HL-60 (cell line): ENCODE measurements around the gene BCL2.
"Not testable (repeated sequence)": the region's sequence is repeated elsewhere in the genome, so short reads cannot be mapped to it uniquely, and the experiment has no call there.

ENCODE experiments used
- DNase-seq, 2 experiments: peaks; one replicate each; pipeline ENCODE4 v3.0.0-alpha.2; 2010 to 2020; ENCODE audit warnings: low read depth in 1 of 2, low spot score in 1 of 2
- H3K27ac ChIP-seq: fragments of 250-450 bp; sonication (Bioruptor Pico); replicated peaks from 2 replicates; pipeline ENCODE4 v1.5.1; 2020; ENCODE audit warnings: mild to moderate bottlenecking, moderate library complexity
- H3K27me3 ChIP-seq: fragments of 250-450 bp; sonication (Bioruptor Pico); 2 replicates; pipeline ENCODE4 v1.5.1; 2021; ENCODE audit warnings: mild to moderate bottlenecking, moderate library complexity; ENCODE audit not compliant: insufficient read depth, poor library complexity, severe bottlenecking
- H3K4me3 ChIP-seq: replicated peaks from 2 replicates; pipeline ENCODE4 v1.5.1; 2011; ENCODE audit warnings: mild to moderate bottlenecking, control low read depth, low read length; ENCODE audit not compliant: insufficient read depth
- CTCF ChIP-seq: IDR thresholded peaks from one replicate; pipeline ENCODE4 v1.5.1; 2011; ENCODE audit warnings: low read length, control low read depth, inconsistent platforms; ENCODE audit not compliant: insufficient read depth
- GABPA ChIP-seq: IDR thresholded peaks from 2 replicates; pipeline ENCODE4 v1.6.1; 2012; ENCODE audit warnings: low read depth
- POLR2AphosphoS5 ChIP-seq: IDR thresholded peaks from 2 replicates; pipeline ENCODE4 v1.6.1; 2012; ENCODE audit warnings: low read depth
- SPI1 ChIP-seq: IDR thresholded peaks from 2 replicates; pipeline ENCODE4 v1.6.1; 2012; ENCODE audit warnings: low read depth, mild to moderate bottlenecking, borderline replicate concordance
- TF ChIP-seq, protein P1 (sequence below): IDR thresholded peaks from 2 replicates; pipeline ENCODE4 v1.6.1; 2012; ENCODE audit warnings: low read depth; ENCODE audit not compliant: insufficient replicate concordance

The BCL2 gene

GRCh38 chr18:63203497-63203896, 116.1 kb downstream of the BCL2 start:
- Histone ChIP-seq H3K4me3 (no peak overlapping the region), H3K27ac (no peak overlapping the region), H3K27me3 (no peaks in the 10 kb centered on the region)
- DNase-seq = no peak
- TF ChIP-seq CTCF = no peak
- no peak for TF ChIP-seq POLR2AphosphoS5
- no peak for TF ChIP-seq GABPA
- TF ChIP-seq, protein P1, sequence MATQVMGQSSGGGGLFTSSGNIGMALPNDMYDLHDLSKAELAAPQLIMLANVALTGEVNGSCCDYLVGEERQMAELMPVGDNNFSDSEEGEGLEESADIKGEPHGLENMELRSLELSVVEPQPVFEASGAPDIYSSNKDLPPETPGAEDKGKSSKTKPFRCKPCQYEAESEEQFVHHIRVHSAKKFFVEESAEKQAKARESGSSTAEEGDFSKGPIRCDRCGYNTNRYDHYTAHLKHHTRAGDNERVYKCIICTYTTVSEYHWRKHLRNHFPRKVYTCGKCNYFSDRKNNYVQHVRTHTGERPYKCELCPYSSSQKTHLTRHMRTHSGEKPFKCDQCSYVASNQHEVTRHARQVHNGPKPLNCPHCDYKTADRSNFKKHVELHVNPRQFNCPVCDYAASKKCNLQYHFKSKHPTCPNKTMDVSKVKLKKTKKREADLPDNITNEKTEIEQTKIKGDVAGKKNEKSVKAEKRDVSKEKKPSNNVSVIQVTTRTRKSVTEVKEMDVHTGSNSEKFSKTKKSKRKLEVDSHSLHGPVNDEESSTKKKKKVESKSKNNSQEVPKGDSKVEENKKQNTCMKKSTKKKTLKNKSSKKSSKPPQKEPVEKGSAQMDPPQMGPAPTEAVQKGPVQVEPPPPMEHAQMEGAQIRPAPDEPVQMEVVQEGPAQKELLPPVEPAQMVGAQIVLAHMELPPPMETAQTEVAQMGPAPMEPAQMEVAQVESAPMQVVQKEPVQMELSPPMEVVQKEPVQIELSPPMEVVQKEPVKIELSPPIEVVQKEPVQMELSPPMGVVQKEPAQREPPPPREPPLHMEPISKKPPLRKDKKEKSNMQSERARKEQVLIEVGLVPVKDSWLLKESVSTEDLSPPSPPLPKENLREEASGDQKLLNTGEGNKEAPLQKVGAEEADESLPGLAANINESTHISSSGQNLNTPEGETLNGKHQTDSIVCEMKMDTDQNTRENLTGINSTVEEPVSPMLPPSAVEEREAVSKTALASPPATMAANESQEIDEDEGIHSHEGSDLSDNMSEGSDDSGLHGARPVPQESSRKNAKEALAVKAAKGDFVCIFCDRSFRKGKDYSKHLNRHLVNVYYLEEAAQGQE = no peak
- no peak for TF ChIP-seq SPI1

DNA sequence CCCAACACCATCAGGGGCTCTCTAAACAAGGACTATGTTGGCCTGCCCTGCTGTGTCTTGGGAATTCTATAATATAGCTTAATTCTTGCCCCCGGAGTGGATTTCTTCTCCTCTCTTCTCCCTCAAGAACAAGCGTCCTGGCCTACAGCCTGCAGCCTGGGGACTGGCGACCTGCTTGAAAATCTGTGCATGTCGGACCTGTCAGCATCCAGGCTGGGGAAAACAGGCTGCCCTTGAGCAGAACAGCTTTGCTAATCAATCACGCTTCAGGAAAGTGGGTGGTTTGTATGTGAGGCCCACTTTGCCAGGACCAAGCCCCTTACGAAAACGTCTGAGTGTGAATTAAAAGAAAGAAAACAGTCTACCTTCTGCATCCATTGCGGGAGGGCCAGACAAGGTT, 116.7 kb downstream of the BCL2 start:
- H3K27me3 ChIP-seq = no peaks in the 10 kb centered on the region
- no peak overlapping the region for H3K4me3 ChIP-seq
- no peak for TF ChIP-seq CTCF
- no peak for TF ChIP-seq POLR2AphosphoS5
- TF ChIP-seq, protein P1 = no peak
- TF ChIP-seq SPI1 = no peak
- TF ChIP-seq GABPA = no peak
- H3K27ac ChIP-seq = no peak overlapping the region
- no peak for DNase-seq

DNA sequence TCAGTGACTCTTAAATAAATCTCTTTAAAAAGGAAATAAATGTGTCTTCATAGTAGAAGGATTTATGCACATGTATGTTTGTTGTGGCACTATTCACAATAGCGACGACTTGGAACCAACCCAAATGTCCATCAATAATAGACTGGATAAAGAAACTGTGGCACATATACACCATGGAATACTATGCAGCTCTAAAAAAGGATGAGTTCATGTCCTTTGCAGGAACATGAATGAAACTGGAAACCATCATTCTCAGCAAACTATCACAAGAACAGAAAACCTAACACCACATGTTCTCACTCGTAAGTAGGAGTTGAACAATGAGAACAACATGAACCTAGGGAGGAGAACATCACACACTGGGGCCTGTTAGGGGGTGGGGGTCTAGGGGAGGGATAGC, 118.1 kb downstream of the BCL2 start:
- not testable (repeated sequence) for DNase-seq, H3K4me3 ChIP-seq, H3K27ac ChIP-seq, H3K27me3 ChIP-seq

GRCh38 chr18:63199743-63200241, 119.8 kb downstream of the BCL2 start:
- DNase-seq = peak in 1 of 2 experiments; percentile 65
- H3K27me3 ChIP-seq = no peaks in the 10 kb centered on the region
- H3K4me3 ChIP-seq = no peak overlapping the region
- TF ChIP-seq CTCF = no peak
- no peak for TF ChIP-seq GABPA
- TF ChIP-seq POLR2AphosphoS5 = no peak
- TF ChIP-seq SPI1 = no peak
- TF ChIP-seq, protein P1 = no peak
- H3K27ac ChIP-seq = peak overlapping the region; percentile 9
